Measurements from ENCODE around the gene USP38. TPM values are rescaled to one million over a fixed set of nuclear protein-coding genes. Genes with fewer than 3 reads are reported as not detected.

USP38 gene
- polyA plus RNA-seq, 1 donor: 18.1 TPM

DNA sequence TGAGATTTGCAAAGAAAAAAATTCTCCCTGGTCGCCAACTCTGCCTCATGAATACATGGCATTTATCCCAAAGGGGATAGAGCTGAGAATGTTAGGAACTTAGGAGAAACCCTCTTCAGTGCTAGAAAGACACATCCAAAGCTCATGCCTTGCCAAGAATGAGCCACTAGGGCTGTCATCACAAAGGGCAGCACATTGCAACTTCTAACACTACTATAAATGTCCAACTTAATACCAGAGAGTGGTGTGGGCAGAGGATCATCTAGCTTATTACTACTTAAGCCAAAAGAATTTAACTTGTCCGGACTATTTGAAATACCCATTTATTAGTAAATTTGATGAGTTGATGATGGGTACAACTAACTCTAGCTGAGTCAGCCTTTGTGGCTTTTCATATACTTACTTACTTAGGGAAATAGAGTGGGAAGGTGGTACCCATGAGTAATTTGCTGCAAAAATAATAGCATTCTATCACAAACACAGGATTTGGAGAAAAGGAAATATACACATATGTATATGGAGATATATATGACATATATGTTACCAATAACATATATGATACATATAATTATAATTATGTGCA is 85.6 kb downstream of the USP38 start:
- DNase-seq: no peak

Other genes with a start within 250 kb of the USP38 start
- 31.5 TPM for gene GAB1, start 152.0 kb downstream of the USP38 start, polyA plus RNA-seq (ENCODE audit: insufficient read length)